B cell (primary cell): ENCODE measurements around the gene STEAP1B. TPM values are rescaled to one million over a fixed set of nuclear protein-coding genes. Genes with fewer than 3 reads are reported as not detected.

Experiments used
- ATAC-seq: fragments of 200-7000 bp; cut with Tn5 transposase; one replicate; pipeline ENCODE4 v1.10.0; 2021; ENCODE audit warnings: low read depth, mild to moderate bottlenecking, moderate number of reproducible peaks, moderate library complexity
- CTCF ChIA-PET: fragments of 350-600 bp; sonication (Branson Sonifier 250); formaldehyde crosslinking; loops from one replicate; lab custom pipeline; 2021; ENCODE audit warnings: antibody characterized with exemption, inconsistent platforms; lab: Charles Lee
- POLR2A ChIA-PET: fragments of 350-600 bp; sonication (Branson Sonifier 250); formaldehyde crosslinking; loops from one replicate; lab custom pipeline; 2021; ENCODE audit warnings: antibody characterized with exemption; lab: Charles Lee
- DNase-seq: peaks from one replicate; pipeline ENCODE4 v3.0.0; 2013
- H2AFZ ChIP-seq: 2 replicates; pipeline ENCODE4 v1.6.1; 2012; ENCODE audit warnings: mild to moderate bottlenecking, low read depth, low read length; ENCODE audit not compliant: insufficient read depth, poor library complexity, severe bottlenecking
- H3K27ac ChIP-seq, 2 donors: 1 replicate in 1 of 2; 2 replicates in 1 of 2; pipeline ENCODE4 v1.5.1; 2012 to 2013; ENCODE audit warnings: low read length in 2 of 2, mild to moderate bottlenecking in 2 of 2, moderate library complexity in 1 of 2
- H3K27me3 ChIP-seq, 4 experiments: fragments of 200-600 bp in 1 of 4; sonication (generic) in 1 of 4; replicated peaks in 1 of 4; 1 replicate in 2 of 4; 2 replicates in 2 of 4; pipeline versions ENCODE4 v1.6.1 to v1.7.0; 2013 to 2016; ENCODE audit warnings: low read length in 3 of 4, mild to moderate bottlenecking in 2 of 4, mixed read lengths in 1 of 4, moderate library complexity in 1 of 4; ENCODE audit not compliant: insufficient read depth in 4 of 4, control insufficient read depth in 3 of 4; ENCODE audit errors: control extremely low read depth in 1 of 4
- H3K36me3 ChIP-seq, 2 experiments: replicated peaks in 1 of 2; 1 replicate in 1 of 2; 2 replicates in 1 of 2; pipeline versions ENCODE4 v1.6.1 to v1.7.1; 2013; ENCODE audit warnings: low read length in 1 of 2; ENCODE audit not compliant: insufficient read depth in 2 of 2, control insufficient read depth in 1 of 2; ENCODE audit errors: control extremely low read depth in 1 of 2, extremely low read depth in 1 of 2
- H3K4me1 ChIP-seq, 2 donors: fragments of 200-600 bp in 1 of 2; sonication (generic) in 1 of 2; 1 replicate in 1 of 2; 2 replicates in 1 of 2; pipeline versions ENCODE4 v1.5.1 to v1.6.1; 2013 to 2017; ENCODE audit warnings: low read length in 2 of 2; ENCODE audit not compliant: control insufficient read depth in 2 of 2, insufficient read depth in 2 of 2
- H3K4me2 ChIP-seq: replicated peaks from 2 replicates; pipeline ENCODE3; 2012; ENCODE audit warnings: mild to moderate bottlenecking, low read depth, low read length; ENCODE audit not compliant: poor library complexity, severe bottlenecking
- H3K4me3 ChIP-seq, 5 experiments: fragments of 200-600 bp in 1 of 5; sonication (generic) in 1 of 5; 1 replicate in 3 of 5; 2 replicates in 2 of 5; pipeline versions ENCODE4 v1.5.1 to v1.7.0; 2011 to 2016; ENCODE audit warnings: low read length in 4 of 5, mild to moderate bottlenecking in 4 of 5, low read depth in 2 of 5, control low read depth in 1 of 5, moderate library complexity in 1 of 5; ENCODE audit not compliant: insufficient read depth in 1 of 5; ENCODE audit errors: control extremely low read depth in 1 of 5, extremely low read depth in 1 of 5
- H3K79me2 ChIP-seq: fragments of 200-600 bp; sonication (generic); one replicate; pipeline ENCODE4 v1.6.0; 2016; ENCODE audit warnings: low read length; ENCODE audit not compliant: control insufficient read depth, insufficient read depth
- H3K9ac ChIP-seq: fragments of 200-600 bp; sonication (generic); 2 replicates; pipeline ENCODE4 v1.6.1; 2017; ENCODE audit warnings: mild to moderate bottlenecking, low read length, moderate library complexity
- H3K9me3 ChIP-seq, 3 donors: one replicate each; pipeline versions ENCODE4 v1.6.1 to v1.7.1; 2013; ENCODE audit warnings: low read length in 2 of 3; ENCODE audit not compliant: control insufficient read depth in 2 of 3, insufficient read depth in 1 of 3; ENCODE audit errors: control extremely low read depth in 1 of 3
- H4K20me1 ChIP-seq: 2 replicates; pipeline ENCODE4 v1.6.0; 2012; ENCODE audit warnings: mild to moderate bottlenecking, low read length; ENCODE audit not compliant: insufficient read depth, control insufficient read depth, poor library complexity, severe bottlenecking
- H3K27ac Mint-ChIP-seq: one replicate; pipeline ENCODE4 v1.8.0; 2021; ENCODE audit warnings: mixed read lengths
- H3K27me3 Mint-ChIP-seq: one replicate; pipeline ENCODE4 v1.8.0; 2021; ENCODE audit warnings: mixed read lengths
- H3K4me1 Mint-ChIP-seq: one replicate; pipeline ENCODE4 v1.8.0; 2021; ENCODE audit warnings: mixed read lengths
- H3K4me3 Mint-ChIP-seq: one replicate; pipeline ENCODE4 v1.8.0; 2021; ENCODE audit warnings: mixed read lengths
- H3K9me3 Mint-ChIP-seq: one replicate; pipeline ENCODE4 v1.8.0; 2022; ENCODE audit warnings: mixed read lengths; ENCODE audit not compliant: insufficient read depth
- EZH2 ChIP-seq: IDR thresholded peaks from 2 replicates; pipeline ENCODE4 v1.6.1; 2012; ENCODE audit warnings: borderline replicate concordance, low read depth, mild to moderate bottlenecking, moderate library complexity, low read length; ENCODE audit not compliant: insufficient read depth, poor library complexity, severe bottlenecking
- WGBS: methylation state at CpG from one replicate; pipeline ENCODE4 v1.1.5; 2013; ENCODE audit warnings: missing lambda C conversion rate; ENCODE audit not compliant: insufficient coverage; 5-methylcytosine and 5-hydroxymethylcytosine counted together
- intact Hi-C: fragments of 100-400 bp; cut with micrococcal nuclease; formaldehyde crosslinking; loops from one replicate; pipeline ENCODE4 v1.10.0; 2022
- polyA plus RNA-seq: library from polyadenylated mRNA; depleted of rRNA; stranded (reverse); fragments of >200 nt; gene quantifications from 2 replicates; pipeline ENCODE4 v1.2.3, GENCODE V29; 2012
- total RNA-seq, 2 donors: library from RNA; stranded (reverse); fragments of 120-200 nt in 1 of 2; gene quantifications; 1 replicate in 1 of 2; 2 replicates in 1 of 2; pipeline versions ENCODE4 v1.2.3 to v1.2.4, GENCODE V29; 2013 to 2022
- TF ChIP-seq, protein P1 (sequence below): fragments of 200-600 bp; IDR thresholded peaks from one replicate; pipeline ENCODE4 v1.8.0; 2022; ENCODE audit warnings: antibody characterized with exemption, mild to moderate bottlenecking

Gene STEAP1B
- total and polyA plus RNA-seq, 2 donors (not counting 1 experiment from before 2014, with no cell fraction given): 8.8 to 24.7 TPM

- WGBS: 90% methylated on average over 2 of the region's 13 CpGs
- no peaks in the 10 kb centered on the region for H4K20me1 ChIP-seq
- no peak overlapping the region for H3K4me2 ChIP-seq
- no peaks in the 10 kb centered on the region for H3K79me2 ChIP-seq
- intact Hi-C loops: no loop called here
- H3K27me3 ChIP-seq: no peaks in the 10 kb centered on the region
- no peak overlapping the region for H3K4me3 ChIP-seq
- Mint-ChIP-seq H3K4me3 (no peak overlapping the region), H3K4me1 (peaks cover 4% of the 10 kb centered on the region), H3K27me3 (peaks cover 16% of the 10 kb centered on the region), H3K27ac (no peak overlapping the region), H3K9me3 (no peaks in the 10 kb centered on the region)
- TF ChIP-seq, protein P1, sequence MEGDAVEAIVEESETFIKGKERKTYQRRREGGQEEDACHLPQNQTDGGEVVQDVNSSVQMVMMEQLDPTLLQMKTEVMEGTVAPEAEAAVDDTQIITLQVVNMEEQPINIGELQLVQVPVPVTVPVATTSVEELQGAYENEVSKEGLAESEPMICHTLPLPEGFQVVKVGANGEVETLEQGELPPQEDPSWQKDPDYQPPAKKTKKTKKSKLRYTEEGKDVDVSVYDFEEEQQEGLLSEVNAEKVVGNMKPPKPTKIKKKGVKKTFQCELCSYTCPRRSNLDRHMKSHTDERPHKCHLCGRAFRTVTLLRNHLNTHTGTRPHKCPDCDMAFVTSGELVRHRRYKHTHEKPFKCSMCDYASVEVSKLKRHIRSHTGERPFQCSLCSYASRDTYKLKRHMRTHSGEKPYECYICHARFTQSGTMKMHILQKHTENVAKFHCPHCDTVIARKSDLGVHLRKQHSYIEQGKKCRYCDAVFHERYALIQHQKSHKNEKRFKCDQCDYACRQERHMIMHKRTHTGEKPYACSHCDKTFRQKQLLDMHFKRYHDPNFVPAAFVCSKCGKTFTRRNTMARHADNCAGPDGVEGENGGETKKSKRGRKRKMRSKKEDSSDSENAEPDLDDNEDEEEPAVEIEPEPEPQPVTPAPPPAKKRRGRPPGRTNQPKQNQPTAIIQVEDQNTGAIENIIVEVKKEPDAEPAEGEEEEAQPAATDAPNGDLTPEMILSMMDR: no peak
- TF ChIP-seq EZH2: no peak
- no peaks in the 10 kb centered on the region for H3K36me3 ChIP-seq
- H3K27ac ChIP-seq: no peak overlapping the region
- ChIA-PET CTCF (no interaction called here), POLR2A (no interaction called here)
- no peak for DNase-seq
- no peak overlapping the region for H3K9ac ChIP-seq
- H2AFZ ChIP-seq: no peak overlapping the region
- H3K9me3 ChIP-seq: no peaks in the 10 kb centered on the region
- H3K4me1 ChIP-seq: no peaks in the 10 kb centered on the region
- ATAC-seq: no peak
Measured at GRCh38 chr7:22393913-22394729, 105.9 kb downstream of the STEAP1B start.

DNA sequence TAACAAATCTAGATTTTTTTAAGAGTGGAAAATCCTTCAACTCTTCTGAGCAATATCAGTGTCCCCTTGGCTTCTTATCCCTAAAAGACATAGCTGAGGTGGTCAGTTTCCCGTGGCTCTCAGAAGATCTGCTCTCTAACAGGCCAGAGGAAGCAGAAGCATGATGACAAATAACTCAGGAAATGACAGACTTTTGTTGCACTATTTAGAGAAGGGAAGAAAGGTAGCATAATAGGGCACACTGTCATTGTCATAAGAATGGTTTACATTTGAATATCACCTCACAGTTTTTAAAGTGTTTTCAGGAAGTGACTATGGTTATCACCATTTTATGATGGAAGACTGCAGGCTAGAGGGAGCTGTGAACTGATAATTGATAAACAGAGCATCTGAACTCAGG lies 109.5 kb downstream of the STEAP1B start:
- H3K4me2 ChIP-seq: no peak overlapping the region
- Mint-ChIP-seq H3K4me3 (no peak overlapping the region), H3K27ac (no peak overlapping the region), H3K27me3 (peaks cover 22% of the 10 kb centered on the region), H3K4me1 (peaks cover 7% of the 10 kb centered on the region), H3K9me3 (no peaks in the 10 kb centered on the region)
- no peaks in the 10 kb centered on the region for H3K79me2 ChIP-seq
- no peaks in the 10 kb centered on the region for H3K36me3 ChIP-seq
- WGBS: 60% methylated on average over 1 of the region's 1 CpG
- H3K9me3 ChIP-seq: peaks cover 0 to 5% (median 0%) of the 10 kb centered on the region in 3 donors
- H3K27me3 ChIP-seq: no peaks in the 10 kb centered on the region
- H3K4me1 ChIP-seq: no peaks in the 10 kb centered on the region
- no peak for ATAC-seq
- no peak overlapping the region for H3K27ac ChIP-seq
- H3K4me3 ChIP-seq: no peak overlapping the region
- H2AFZ ChIP-seq: no peak overlapping the region
- H3K9ac ChIP-seq: no peak overlapping the region
- POLR2A ChIA-PET: no interaction called here
- CTCF ChIA-PET: interaction anchor here (1.1 kb wide), 1 partner anchor 57 kb away, joined by 3 read pairs; no protein-coding TSS in a partner anchor
- no peaks in the 10 kb centered on the region for H4K20me1 ChIP-seq
- TF ChIP-seq, protein P1: no peak
- no peak for TF ChIP-seq EZH2
- intact Hi-C loops: no loop called here
- no peak for DNase-seq
